CD14-positive monocyte (primary cell): Measurements from ENCODE around the gene CAP2. TPM values are rescaled to one million over a fixed set of nuclear protein-coding genes. Genes with fewer than 3 reads are reported as not detected.

Experiments used
- DNase-seq, 3 donors: peaks; one replicate each; pipeline ENCODE4 v3.0.0-alpha.2; 2011 to 2022
- H2AFZ ChIP-seq: 2 replicates; pipeline ENCODE4 v1.6.0; 2012; ENCODE audit warnings: mild to moderate bottlenecking, low read depth, low read length, inconsistent platforms; ENCODE audit not compliant: insufficient read depth, poor library complexity, severe bottlenecking
- H3K27ac ChIP-seq, 2 donors: 1 replicate in 1 of 2; 2 replicates in 1 of 2; pipeline ENCODE4 v1.5.1; 2012 to 2013; ENCODE audit warnings: low read length in 2 of 2, control low read depth in 1 of 2, inconsistent platforms in 1 of 2, low read depth in 1 of 2, mild to moderate bottlenecking in 1 of 2
- H3K27me3 ChIP-seq, 2 donors: one replicate each; pipeline versions ENCODE4 v1.6.0 to v1.6.1; 2011 to 2013; ENCODE audit warnings: low read length in 2 of 2; ENCODE audit not compliant: control insufficient read depth in 2 of 2, insufficient read depth in 2 of 2
- H3K36me3 ChIP-seq, 2 donors: replicated peaks in 1 of 2; 1 replicate in 1 of 2; 2 replicates in 1 of 2; pipeline versions ENCODE4 v1.5.1 to v1.6.1; 2012 to 2013; ENCODE audit warnings: low read length in 2 of 2, control low read depth in 1 of 2, inconsistent platforms in 1 of 2, mild to moderate bottlenecking in 1 of 2; ENCODE audit not compliant: insufficient read depth in 2 of 2, control insufficient read depth in 1 of 2
- H3K4me1 ChIP-seq, 2 donors: 1 replicate in 1 of 2; 2 replicates in 1 of 2; pipeline versions ENCODE4 v1.5.1 to v1.6.1; 2012 to 2013; ENCODE audit warnings: low read length in 2 of 2, control low read depth in 1 of 2, inconsistent platforms in 1 of 2, mild to moderate bottlenecking in 1 of 2, moderate library complexity in 1 of 2; ENCODE audit not compliant: insufficient read depth in 2 of 2, control insufficient read depth in 1 of 2
- H3K4me2 ChIP-seq: replicated peaks from 2 replicates; pipeline ENCODE3; 2012; ENCODE audit warnings: low read length, moderate library complexity, mild to moderate bottlenecking; ENCODE audit not compliant: poor library complexity, severe bottlenecking; ENCODE audit errors: extremely low read depth
- H3K4me3 ChIP-seq, 3 experiments: fragments of 200-600 bp in 1 of 3; sonication (generic) in 1 of 3; replicated peaks in 1 of 3; 1 replicate in 2 of 3; 2 replicates in 1 of 3; pipeline ENCODE4 v1.5.1; 2011 to 2013; ENCODE audit warnings: low read length in 3 of 3, mild to moderate bottlenecking in 3 of 3, control low read depth in 2 of 3, low read depth in 2 of 3, inconsistent platforms in 1 of 3, moderate library complexity in 1 of 3
- H3K79me2 ChIP-seq: 2 replicates; pipeline ENCODE4 v1.6.0; 2012; ENCODE audit warnings: mild to moderate bottlenecking, control low read depth, inconsistent platforms, low read length, moderate library complexity; ENCODE audit not compliant: insufficient read depth
- H3K9ac ChIP-seq: 2 replicates; pipeline ENCODE4 v1.6.0; 2017; ENCODE audit warnings: low read length, mild to moderate bottlenecking; ENCODE audit not compliant: insufficient read depth, poor library complexity, severe bottlenecking
- H3K9me3 ChIP-seq, 2 donors: replicated peaks in 1 of 2; 1 replicate in 1 of 2; 2 replicates in 1 of 2; pipeline versions ENCODE4 v1.5.1 to v1.6.1; 2012 to 2013; ENCODE audit warnings: low read length in 2 of 2, control low read depth in 1 of 2; ENCODE audit not compliant: control insufficient read depth in 1 of 2, insufficient read depth in 1 of 2
- H4K20me1 ChIP-seq: 2 replicates; pipeline ENCODE4 v1.6.0; 2012; ENCODE audit warnings: mild to moderate bottlenecking, low read length, control low read depth, moderate library complexity; ENCODE audit not compliant: insufficient read depth
- H3K27ac Mint-ChIP-seq, 7 donors: one replicate each; pipeline ENCODE4 v1.8.0; 2020; ENCODE audit warnings: mild to moderate bottlenecking in 7 of 7, mixed read lengths in 7 of 7, moderate library complexity in 6 of 7, inconsistent platforms in 2 of 7
- H3K27me3 Mint-ChIP-seq, 3 donors: one replicate each; pipeline ENCODE4 v1.8.0; 2021 to 2022; ENCODE audit warnings: low read depth in 3 of 3, mild to moderate bottlenecking in 3 of 3, mixed read lengths in 3 of 3, moderate library complexity in 3 of 3, inconsistent platforms in 1 of 3
- H3K36me3 Mint-ChIP-seq, 2 donors: one replicate each; pipeline ENCODE4 v1.8.0; 2020; ENCODE audit warnings: mixed read lengths in 2 of 2, inconsistent platforms in 1 of 2, mild to moderate bottlenecking in 1 of 2
- H3K4me1 Mint-ChIP-seq: one replicate; pipeline ENCODE4 v1.8.0; 2020; ENCODE audit warnings: mild to moderate bottlenecking, mixed read lengths
- H3K4me3 Mint-ChIP-seq, 2 donors: one replicate each; pipeline ENCODE4 v1.8.0; 2020; ENCODE audit warnings: mild to moderate bottlenecking in 2 of 2, mixed read lengths in 2 of 2, moderate library complexity in 1 of 2
- H3K9me3 Mint-ChIP-seq, 7 donors: one replicate each; pipeline ENCODE4 v1.8.0; 2020 to 2022; ENCODE audit warnings: mixed read lengths in 7 of 7, mild to moderate bottlenecking in 6 of 7, moderate library complexity in 6 of 7, inconsistent platforms in 2 of 7
- CTCF ChIP-seq: fragments of 200-600 bp; IDR thresholded peaks from one replicate; pipeline ENCODE4 v1.8.0; 2022; ENCODE audit warnings: antibody characterized with exemption, mild to moderate bottlenecking
- WGBS: methylation state at CpG from one replicate; pipeline ENCODE4 v1.1.5; 2013; ENCODE audit warnings: missing lambda C conversion rate; ENCODE audit not compliant: insufficient coverage; 5-methylcytosine and 5-hydroxymethylcytosine counted together
- intact Hi-C, 2 donors: fragments of 100-400 bp; cut with micrococcal nuclease; formaldehyde crosslinking; loops; one replicate each; pipeline versions ENCODE4 v1.15.0 to v1.15.1; 2023
- polyA plus RNA-seq, 3 donors: library from polyadenylated mRNA; depleted of rRNA in 1 of 3; unstranded in 2 of 3; stranded (reverse) in 1 of 3; fragments of 300-500 nt in 2 of 3; fragments of >200 nt in 1 of 3; fragmentation: Illumina TruSeq in 2 of 3; gene quantifications; 1 replicate in 2 of 3; 2 replicates in 1 of 3; pipeline ENCODE4 v1.2.3, GENCODE V29; 2012 to 2021

CAP2 gene
- polyA plus RNA-seq, 3 donors: not detected

GRCh38 chr6:17454316-17455005 lies 61.1 kb downstream of the CAP2 start:
- intact Hi-C loops: no loop called here
- WGBS: 90% methylated on average over 2 of the region's 7 CpGs
- H2AFZ ChIP-seq: no peak overlapping the region
- Mint-ChIP-seq H3K27ac (no peak overlapping the region), H3K4me3 (no peak overlapping the region), H3K36me3 (no peaks in the 10 kb centered on the region), H3K27me3 (peaks cover 0 to 2% (median 1%) of the 10 kb centered on the region in 3 donors), H3K4me1 (no peaks in the 10 kb centered on the region), H3K9me3 (peaks cover 0 to 6% (median 2%) of the 10 kb centered on the region in 7 donors)
- H3K79me2 ChIP-seq: no peaks in the 10 kb centered on the region
- no peak overlapping the region for H3K27ac ChIP-seq
- no peaks in the 10 kb centered on the region for H4K20me1 ChIP-seq
- H3K9ac ChIP-seq: no peak overlapping the region
- no peaks in the 10 kb centered on the region for H3K4me1 ChIP-seq
- H3K36me3 ChIP-seq: no peaks in the 10 kb centered on the region
- no peaks in the 10 kb centered on the region for H3K27me3 ChIP-seq
- no peak for DNase-seq
- no peaks in the 10 kb centered on the region for H3K9me3 ChIP-seq
- no peak overlapping the region for H3K4me3 ChIP-seq
- TF ChIP-seq CTCF: no peak
- no peak overlapping the region for H3K4me2 ChIP-seq

GRCh38 chr6:17455919-17456318 lies 62.5 kb downstream of the CAP2 start:
- H3K9ac ChIP-seq: no peak overlapping the region
- no peak overlapping the region for H2AFZ ChIP-seq
- H3K9me3 ChIP-seq: no peaks in the 10 kb centered on the region
- Mint-ChIP-seq H3K36me3 (no peaks in the 10 kb centered on the region), H3K9me3 (peaks cover 0 to 6% (median 0%) of the 10 kb centered on the region in 7 donors), H3K4me1 (no peaks in the 10 kb centered on the region), H3K27ac (no peak overlapping the region), H3K27me3 (peaks cover 1 to 3% (median 2%) of the 10 kb centered on the region in 3 donors), H3K4me3 (no peak overlapping the region)
- H3K4me1 ChIP-seq: no peaks in the 10 kb centered on the region
- TF ChIP-seq CTCF: no peak
- 93% methylated on average over 6 of the region's 7 CpGs for WGBS
- intact Hi-C loops: no loop called here
- H3K27ac ChIP-seq: no peak overlapping the region
- H3K36me3 ChIP-seq: no peaks in the 10 kb centered on the region
- H3K4me3 ChIP-seq: no peak overlapping the region
- H4K20me1 ChIP-seq: no peaks in the 10 kb centered on the region
- no peaks in the 10 kb centered on the region for H3K79me2 ChIP-seq
- DNase-seq: no peak
- H3K27me3 ChIP-seq: no peaks in the 10 kb centered on the region
- H3K4me2 ChIP-seq: no peak overlapping the region
